Mesenchymal stem cell (in vitro differentiated cells and primary cell): ENCODE measurements around the gene FADS2.

Experiments used
- DNase-seq: peaks from one replicate; pipeline ENCODE4 v3.0.0-alpha.2; 2013
- H2AFZ ChIP-seq: one replicate; pipeline ENCODE4 v1.6.1; 2013; ENCODE audit warnings: low read depth, mild to moderate bottlenecking, control low read depth, inconsistent platforms, low read length, moderate library complexity
- H2AK5ac ChIP-seq: 2 replicates; pipeline ENCODE4 v1.6.1; 2013; ENCODE audit warnings: low read length, moderate library complexity, mild to moderate bottlenecking, inconsistent platforms; ENCODE audit not compliant: severe bottlenecking
- H2BK120ac ChIP-seq: one replicate; pipeline ENCODE4 v1.6.1; 2013; ENCODE audit warnings: low read depth, mild to moderate bottlenecking, inconsistent platforms, low read length, moderate library complexity
- H2BK12ac ChIP-seq, 2 experiments: one replicate each; pipeline ENCODE4 v1.6.1; 2013; ENCODE audit warnings: inconsistent platforms in 2 of 2, low read length in 2 of 2, mild to moderate bottlenecking in 2 of 2, moderate library complexity in 2 of 2, control low read depth in 1 of 2
- H2BK15ac ChIP-seq: one replicate; pipeline ENCODE4 v1.6.1; 2013; ENCODE audit warnings: mild to moderate bottlenecking, low read depth, inconsistent platforms; ENCODE audit not compliant: poor library complexity, severe bottlenecking
- H2BK5ac ChIP-seq: 2 replicates; pipeline ENCODE4 v1.6.1; 2013; ENCODE audit warnings: low read depth, mild to moderate bottlenecking, low read length, control low read depth, inconsistent platforms; ENCODE audit not compliant: poor library complexity, severe bottlenecking
- H3K14ac ChIP-seq, 2 experiments: one replicate each; pipeline ENCODE4 v1.6.1; 2013; ENCODE audit warnings: inconsistent platforms in 2 of 2, low read length in 2 of 2, control low read depth in 1 of 2, mild to moderate bottlenecking in 1 of 2, moderate library complexity in 1 of 2
- H3K18ac ChIP-seq, 2 experiments: one replicate each; pipeline ENCODE4 v1.6.1; 2013; ENCODE audit warnings: inconsistent platforms in 2 of 2, low read length in 2 of 2, control low read depth in 1 of 2, low read depth in 1 of 2, mild to moderate bottlenecking in 1 of 2
- H3K23ac ChIP-seq, 2 experiments: one replicate each; pipeline ENCODE4 v1.6.1; 2013; ENCODE audit warnings: inconsistent platforms in 2 of 2, low read length in 2 of 2, mild to moderate bottlenecking in 2 of 2, moderate library complexity in 2 of 2, control low read depth in 1 of 2
- H3K27ac ChIP-seq: 2 replicates; pipeline ENCODE4 v1.5.1; 2013; ENCODE audit warnings: mild to moderate bottlenecking, moderate library complexity, low read length, control low read depth, inconsistent platforms; ENCODE audit not compliant: poor library complexity, severe bottlenecking
- H3K27me3 ChIP-seq, 2 experiments: 2 replicates each; pipeline versions ENCODE4 v1.6.1 to v1.7.0; 2013; ENCODE audit warnings: low read length in 2 of 2, mild to moderate bottlenecking in 2 of 2, moderate library complexity in 2 of 2, control low read depth in 1 of 2, inconsistent platforms in 1 of 2; ENCODE audit not compliant: control insufficient read depth in 1 of 2, insufficient read depth in 1 of 2
- H3K36me3 ChIP-seq, 2 experiments: 2 replicates each; pipeline versions ENCODE4 v1.6.1 to v1.7.0; 2013; ENCODE audit warnings: low read length in 2 of 2, control low read depth in 1 of 2, inconsistent platforms in 1 of 2, low read depth in 1 of 2, mild to moderate bottlenecking in 1 of 2; ENCODE audit not compliant: insufficient read depth in 2 of 2, control insufficient read depth in 1 of 2
- H3K4ac ChIP-seq, 2 experiments: one replicate each; pipeline ENCODE4 v1.6.1; 2013; ENCODE audit warnings: inconsistent platforms in 2 of 2, low read length in 2 of 2, mild to moderate bottlenecking in 2 of 2, moderate library complexity in 2 of 2, control low read depth in 1 of 2, low read depth in 1 of 2
- H3K4me1 ChIP-seq: 2 replicates; pipeline ENCODE4 v1.6.1; 2013; ENCODE audit warnings: low read depth, low read length, control low read depth; ENCODE audit not compliant: control insufficient read depth, insufficient read depth
- H3K4me2 ChIP-seq: 2 replicates; pipeline ENCODE4 v1.6.1; 2013; ENCODE audit warnings: low read length, mild to moderate bottlenecking, inconsistent platforms; ENCODE audit not compliant: poor library complexity, severe bottlenecking
- H3K4me3 ChIP-seq, 2 experiments: 2 replicates each; pipeline versions ENCODE4 v1.5.1 to v1.7.0; 2013; ENCODE audit warnings: low read length in 2 of 2, mild to moderate bottlenecking in 2 of 2, control low read depth in 1 of 2, low read depth in 1 of 2; ENCODE audit not compliant: insufficient read depth in 1 of 2
- H3K79me1 ChIP-seq: replicated peaks from 2 replicates; pipeline ENCODE4 v1.6.1; 2013; ENCODE audit warnings: mild to moderate bottlenecking, control low read depth, low read length, inconsistent platforms; ENCODE audit not compliant: poor library complexity, severe bottlenecking
- H3K9ac ChIP-seq: 2 replicates; pipeline ENCODE4 v1.7.0; 2013; ENCODE audit warnings: mild to moderate bottlenecking, low read length, moderate library complexity
- H3K9me3 ChIP-seq: 2 replicates; pipeline ENCODE4 v1.7.0; 2013; ENCODE audit warnings: mild to moderate bottlenecking, low read length; ENCODE audit not compliant: control insufficient read depth
- H4K8ac ChIP-seq: one replicate; pipeline ENCODE4 v1.6.1; 2013; ENCODE audit warnings: inconsistent platforms, mild to moderate bottlenecking, low read length, moderate library complexity
- H4K91ac ChIP-seq: one replicate; pipeline ENCODE4 v1.6.1; 2013; ENCODE audit warnings: mild to moderate bottlenecking, low read length, inconsistent platforms
- WGBS: methylation state at CpG from one replicate; pipeline ENCODE4 v1.1.7; 2013; ENCODE audit warnings: mixed read lengths; 5-methylcytosine and 5-hydroxymethylcytosine counted together

The FADS2 gene

DNA sequence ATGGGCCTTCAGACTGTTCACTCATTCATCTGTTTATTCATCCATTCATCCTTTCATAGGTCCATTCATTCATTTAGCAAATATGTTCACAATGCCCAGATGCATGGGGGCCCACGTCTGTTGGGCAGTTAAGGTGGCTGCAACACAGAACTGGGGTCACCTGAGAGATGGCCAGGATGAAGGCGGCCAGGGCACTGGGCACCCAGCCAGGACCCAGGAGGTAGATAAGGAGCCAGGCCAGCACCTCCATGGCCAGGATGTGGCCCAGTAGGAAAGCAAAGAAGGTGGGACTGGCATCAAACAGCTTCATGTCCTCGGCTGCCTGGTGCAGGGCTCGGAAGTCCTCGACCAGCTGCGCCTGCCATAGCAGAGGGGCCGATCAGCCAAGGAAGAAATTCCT is 51.1 kb downstream of the FADS2 start:
- Histone ChIP-seq H2BK15ac (no peak overlapping the region), H3K9me3 (no peaks in the 10 kb centered on the region), H2AFZ (no peak overlapping the region), H3K27ac (no peak overlapping the region), H3K18ac (no peak overlapping the region), H3K4me1 (peaks cover 12% of the 10 kb centered on the region), H3K14ac (no peak overlapping the region), H3K23ac (no peak overlapping the region), H2BK5ac (no peak overlapping the region), H3K4ac (no peak overlapping the region), H3K27me3 (no peaks in the 10 kb centered on the region), H4K8ac (no peak overlapping the region), H3K9ac (no peak overlapping the region), H3K4me2 (no peak overlapping the region), H3K36me3 (peaks cover 21 to 56% of the 10 kb centered on the region in 2 experiments), H4K91ac (no peak overlapping the region), H2BK120ac (no peak overlapping the region), H3K79me1 (peaks cover 13% of the 10 kb centered on the region), H3K4me3 (no peak overlapping the region), H2AK5ac (no peak overlapping the region), H2BK12ac (no peak overlapping the region)
- DNase-seq: no peak
- WGBS: 90% methylated on average over 7 of the region's 7 CpGs

DNA sequence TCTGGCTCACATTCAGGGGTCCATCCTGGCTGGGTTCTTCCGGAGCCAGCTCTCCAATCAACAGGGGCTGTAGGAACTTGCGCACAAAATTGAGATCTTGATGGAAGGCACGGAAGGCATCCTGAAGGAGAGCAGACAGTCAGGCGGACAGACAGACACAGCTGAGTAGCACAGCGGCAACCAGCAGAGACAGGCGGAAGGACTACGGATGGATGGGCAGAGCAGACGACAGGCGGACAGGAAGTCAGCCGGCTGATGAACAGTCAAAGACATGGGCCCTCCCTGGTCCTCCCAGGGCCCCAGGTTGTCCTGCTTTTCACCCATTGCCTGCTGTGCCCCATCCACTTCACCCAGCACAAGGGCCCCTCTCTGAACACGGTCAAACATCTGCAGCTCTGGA is 51.9 kb downstream of the FADS2 start:
- no peak overlapping the region for H3K18ac ChIP-seq
- H3K9ac ChIP-seq: no peak overlapping the region
- H2BK5ac ChIP-seq: no peak overlapping the region
- H2AK5ac ChIP-seq: no peak overlapping the region
- H3K4me3 ChIP-seq: no peak overlapping the region
- no peak overlapping the region for H3K4me2 ChIP-seq
- H3K14ac ChIP-seq: no peak overlapping the region
- peaks cover 18% of the 10 kb centered on the region for H3K79me1 ChIP-seq
- H3K4me1 ChIP-seq: peaks cover 12% of the 10 kb centered on the region
- no peak overlapping the region for H3K27ac ChIP-seq
- no peak overlapping the region for H2BK12ac ChIP-seq
- H2BK120ac ChIP-seq: no peak overlapping the region
- DNase-seq: no peak
- no peak overlapping the region for H2AFZ ChIP-seq
- no peaks in the 10 kb centered on the region for H3K9me3 ChIP-seq
- no peak overlapping the region for H4K8ac ChIP-seq
- no peak overlapping the region for H3K23ac ChIP-seq
- no peak overlapping the region for H2BK15ac ChIP-seq
- WGBS: 89% methylated on average over 11 of the region's 11 CpGs
- H3K27me3 ChIP-seq: no peaks in the 10 kb centered on the region
- no peak overlapping the region for H4K91ac ChIP-seq
- H3K4ac ChIP-seq: no peak overlapping the region
- peaks cover 17 to 62% of the 10 kb centered on the region in 2 experiments for H3K36me3 ChIP-seq

DNA sequence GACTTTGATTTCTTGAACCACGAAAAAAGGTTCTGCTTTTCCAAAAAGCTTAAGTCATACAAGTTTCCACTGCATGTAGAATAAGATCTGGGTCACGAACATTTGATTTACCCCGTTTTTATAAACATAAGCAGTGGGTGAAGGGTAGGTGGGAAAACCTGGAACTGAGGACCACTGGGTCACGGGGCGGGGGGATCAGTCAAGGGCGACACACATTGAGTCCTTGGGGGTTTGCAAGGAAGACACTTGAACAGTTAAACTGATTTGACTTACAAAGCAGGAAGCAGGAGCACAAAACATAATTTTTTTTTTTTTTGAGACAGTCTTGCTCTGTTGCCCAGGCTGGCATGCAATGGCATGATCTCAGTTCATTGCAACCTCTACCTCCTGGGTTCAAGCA is 52.4 kb downstream of the FADS2 start:
- Histone ChIP-seq H4K8ac (no peak overlapping the region), H2BK120ac (no peak overlapping the region), H3K27me3 (no peaks in the 10 kb centered on the region), H3K79me1 (peaks cover 19% of the 10 kb centered on the region), H2AK5ac (no peak overlapping the region), H2BK5ac (no peak overlapping the region), H3K36me3 (peaks cover 16 to 62% of the 10 kb centered on the region in 2 experiments), H3K27ac (no peak overlapping the region), H3K14ac (no peak overlapping the region), H3K18ac (no peak overlapping the region), H3K4me2 (no peak overlapping the region), H3K9ac (no peak overlapping the region), H3K9me3 (no peaks in the 10 kb centered on the region), H4K91ac (no peak overlapping the region), H3K4me3 (no peak overlapping the region), H2BK15ac (no peak overlapping the region), H3K4ac (no peak overlapping the region), H2BK12ac (no peak overlapping the region), H3K23ac (no peak overlapping the region), H2AFZ (no peak overlapping the region), H3K4me1 (peaks cover 12% of the 10 kb centered on the region)
- 96% methylated on average over 6 of the region's 6 CpGs for WGBS
- DNase-seq: no peak

DNA sequence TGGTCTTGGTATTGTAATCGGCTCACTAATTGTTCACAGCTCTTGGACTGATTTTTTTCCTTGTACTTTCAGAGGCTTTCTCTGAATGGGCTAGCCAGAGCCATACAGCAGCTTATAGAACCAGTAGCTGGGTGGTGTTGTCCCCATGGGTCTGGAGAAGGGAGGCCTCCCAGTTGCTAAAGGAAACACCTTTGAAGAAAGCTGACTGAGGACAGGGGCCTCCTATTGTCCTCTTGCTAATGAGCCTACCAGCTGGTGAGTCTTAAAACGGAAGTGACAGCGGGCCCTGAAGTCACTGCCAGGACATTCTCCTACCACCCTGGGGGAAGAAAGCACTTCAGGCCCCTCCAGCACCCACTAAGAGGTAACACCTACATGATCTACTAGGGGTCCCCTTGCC is 53.3 kb downstream of the FADS2 start:
- Histone ChIP-seq H2BK12ac (no peak overlapping the region), H3K9ac (no peak overlapping the region), H3K9me3 (no peaks in the 10 kb centered on the region), H3K27ac (no peak overlapping the region), H3K14ac (no peak overlapping the region), H3K4ac (no peak overlapping the region), H2AFZ (no peak overlapping the region), H3K23ac (no peak overlapping the region), H2BK120ac (no peak overlapping the region), H3K4me1 (peaks cover 9% of the 10 kb centered on the region), H4K91ac (no peak overlapping the region), H3K36me3 (peaks cover 14 to 62% of the 10 kb centered on the region in 2 experiments), H3K4me2 (no peak overlapping the region), H3K18ac (no peak overlapping the region), H3K79me1 (peaks cover 28% of the 10 kb centered on the region), H2AK5ac (no peak overlapping the region), H2BK5ac (no peak overlapping the region), H3K4me3 (no peak overlapping the region), H4K8ac (no peak overlapping the region), H3K27me3 (no peaks in the 10 kb centered on the region), H2BK15ac (no peak overlapping the region)
- WGBS: 81% methylated on average over 2 of the region's 3 CpGs
- no peak for DNase-seq
